ENCODE results near the gene DBN1.

- TF ChIP-seq CTCF (IDR thresholded peaks at IDR 0.05) (no peak), POLR2A (IDR thresholded peaks at IDR 0.05) (no peak)
These were observed 14.1 kb downstream of the DBN1 start for GRCh38 chr5:177459357-177459756.

All from tibial nerve (tissue), 3 donors.